HCT116 (cell line): ENCODE measurements around the gene BIK. TPM values are rescaled to one million over a fixed set of nuclear protein-coding genes. Genes with fewer than 3 reads are reported as not detected.

Experiments used
- ATAC-seq: fragments of 200-7000 bp; cut with Tn5 transposase; 2 replicates; pipeline ENCODE4 v1.9.1; 2020; ENCODE audit warnings: mild to moderate bottlenecking, moderate library complexity
- BruUV-seq: library from RNA; stranded (reverse); fragments of 400-500 nt; replicated peaks from 2 replicates; lab custom pipeline; 2021; lab: Mats Ljungman, UMichigan
- CTCF ChIA-PET: fragments of 300-600 bp; sonication (Branson Sonifier 250); formaldehyde crosslinking; loops from one replicate; lab custom pipeline; 2021; ENCODE audit warnings: antibody characterized with exemption; lab: Charles Lee
- POLR2A ChIA-PET: fragments of 300-600, 350-600 bp; sonication (Branson Sonifier 250); formaldehyde crosslinking; loops from one replicate; lab custom pipeline; 2021; ENCODE audit warnings: antibody characterized with exemption; lab: Charles Lee
- RAD21 ChIA-PET, 2 experiments: fragments of 300-600 bp; sonication (Branson Sonifier 250); formaldehyde crosslinking; loops; one replicate each; lab custom pipeline; 2023; ENCODE audit warnings: low total read pairs in 2 of 2; ENCODE audit not compliant: uncharacterized antibody in 2 of 2, unreplicated experiment in 2 of 2, low non-redundant PET in 1 of 2; lab: Charles Lee
- DNase-seq: peaks from one replicate; pipeline ENCODE4 v3.0.0-alpha.2; 2010; ENCODE audit warnings: low read depth, low spot score
- H2AFZ ChIP-seq: fragments of 200-600 bp; shearing (Covaris generic), sonication (generic); 2 replicates; pipeline ENCODE4 v1.6.1; 2017; ENCODE audit warnings: low read depth, mixed run types, mixed read lengths, antibody characterized with exemption, low read length; ENCODE audit not compliant: poor library complexity, severe bottlenecking
- H3K27ac ChIP-seq: 2 replicates; pipeline ENCODE4 v1.5.1; 2012; ENCODE audit warnings: low read depth, low read length
- H3K27me3 ChIP-seq: fragments of 200-600 bp; sonication (generic); 2 replicates; pipeline ENCODE4 v1.6.1; 2016; ENCODE audit warnings: mixed run types, low read length, mixed read lengths; ENCODE audit not compliant: insufficient read depth
- H3K36me3 ChIP-seq, 2 experiments: fragments of 200-500 bp in 1 of 2; fragments of 200-600 bp in 1 of 2; sonication (Bioruptor generic) in 1 of 2; sonication (generic) in 1 of 2; 2 replicates each; pipeline versions ENCODE4 v1.5.1 to v1.6.1; 2014 to 2016; ENCODE audit warnings: low read length in 2 of 2, inconsistent platforms in 1 of 2, mixed read lengths in 1 of 2, mixed run types in 1 of 2; ENCODE audit not compliant: insufficient read depth in 2 of 2, control insufficient read depth in 1 of 2
- H3K4me1 ChIP-seq, 2 experiments: fragments of 200-600 bp in 1 of 2; sonication (generic) in 1 of 2; 2 replicates each; pipeline versions ENCODE4 v1.5.1 to v1.6.1; 2012 to 2017; ENCODE audit warnings: low read length in 2 of 2, inconsistent platforms in 1 of 2, mild to moderate bottlenecking in 1 of 2, mixed read lengths in 1 of 2, mixed run types in 1 of 2, moderate library complexity in 1 of 2; ENCODE audit not compliant: insufficient read depth in 2 of 2, control insufficient read depth in 1 of 2
- H3K4me2 ChIP-seq: fragments of 200-600 bp; sonication (generic); 2 replicates; pipeline ENCODE4 v1.6.1; 2017; ENCODE audit warnings: mixed run types, low read length, mixed read lengths
- H3K4me3 ChIP-seq, 2 experiments: fragments of 200-600 bp in 1 of 2; sonication (generic) in 1 of 2; replicated peaks in 1 of 2; 2 replicates each; pipeline ENCODE4 v1.5.1; 2011 to 2016; ENCODE audit warnings: low read length in 2 of 2, control low read depth in 1 of 2, low read depth in 1 of 2, mild to moderate bottlenecking in 1 of 2, mixed read lengths in 1 of 2, mixed run types in 1 of 2
- H3K79me2 ChIP-seq: fragments of 200-600 bp; sonication (generic); 2 replicates; pipeline ENCODE4 v1.6.1; 2017; ENCODE audit warnings: mild to moderate bottlenecking, mixed run types, low read length, moderate library complexity, mixed read lengths; ENCODE audit not compliant: insufficient read depth
- H3K9ac ChIP-seq: fragments of 200-600 bp; sonication (generic); 2 replicates; pipeline ENCODE4 v1.6.1; 2016; ENCODE audit warnings: low read length, mixed read lengths
- H3K9me2 ChIP-seq: fragments of 200-600 bp; sonication (generic), shearing (Covaris generic); 2 replicates; pipeline ENCODE4 v1.6.1; 2017; ENCODE audit warnings: mixed run types, mild to moderate bottlenecking, moderate library complexity; ENCODE audit not compliant: insufficient read depth
- H3K9me3 ChIP-seq, 2 experiments: fragments of 200-500 bp in 1 of 2; fragments of 200-600 bp in 1 of 2; sonication (Bioruptor generic) in 1 of 2; sonication (generic) in 1 of 2; 2 replicates each; pipeline ENCODE4 v1.6.1; 2014 to 2017; ENCODE audit warnings: low read length in 2 of 2, mixed read lengths in 2 of 2, inconsistent platforms in 1 of 2, low read depth in 1 of 2, mild to moderate bottlenecking in 1 of 2, mixed run types in 1 of 2, moderate library complexity in 1 of 2; ENCODE audit not compliant: control insufficient read depth in 1 of 2, insufficient read depth in 1 of 2
- H4K20me1 ChIP-seq: fragments of 200-600 bp; sonication (generic), shearing (Covaris generic); 2 replicates; pipeline ENCODE4 v1.6.1; 2017; ENCODE audit warnings: mixed run types, mild to moderate bottlenecking, moderate library complexity; ENCODE audit not compliant: insufficient read depth
- ATF3 ChIP-seq: IDR thresholded peaks from 2 replicates; pipeline ENCODE4 v1.6.1; 2012
- CTCF ChIP-seq, 3 experiments: fragments of 200-600 bp in 1 of 3; sonication (generic) in 1 of 3; IDR thresholded peaks in 2 of 3; conservative IDR thresholded peaks in 1 of 3; 2 replicates each; pipeline ENCODE4 v1.5.1; 2012 to 2017; ENCODE audit warnings: low read depth in 2 of 3, low read length in 2 of 3, antibody characterized with exemption in 1 of 3, borderline replicate concordance in 1 of 3, control low read depth in 1 of 3, mild to moderate bottlenecking in 1 of 3, mixed read lengths in 1 of 3, mixed run types in 1 of 3, moderate library complexity in 1 of 3; ENCODE audit not compliant: insufficient read depth in 1 of 3
- EGR1 ChIP-seq: IDR thresholded peaks from 2 replicates; pipeline ENCODE4 v1.6.1; 2012; ENCODE audit warnings: low read depth
- ELF1 ChIP-seq: IDR thresholded peaks from 2 replicates; pipeline ENCODE4 v1.6.1; 2012; ENCODE audit warnings: low read depth, borderline replicate concordance
- JUND ChIP-seq: IDR thresholded peaks from 2 replicates; pipeline ENCODE4 v1.6.1; 2012
- POLR2AphosphoS5 ChIP-seq: IDR thresholded peaks from 2 replicates; pipeline ENCODE4 v1.6.1; 2011; ENCODE audit warnings: mild to moderate bottlenecking, low read depth, low read length, moderate library complexity
- SP1 ChIP-seq: IDR thresholded peaks from 2 replicates; pipeline ENCODE4 v1.6.1; 2012; ENCODE audit warnings: low read depth
- YY1 ChIP-seq: IDR thresholded peaks from 2 replicates; pipeline ENCODE4 v1.6.1; 2011; ENCODE audit warnings: low read length, low read depth, moderate library complexity, mild to moderate bottlenecking; ENCODE audit not compliant: insufficient replicate concordance; ENCODE audit errors: extremely low read depth
- ZBTB33 ChIP-seq: IDR thresholded peaks from 2 replicates; pipeline ENCODE4 v1.6.1; 2011; ENCODE audit warnings: mild to moderate bottlenecking, low read length, moderate library complexity; ENCODE audit not compliant: insufficient replicate concordance; ENCODE audit errors: extremely low read depth
- ZFX ChIP-seq: fragments of 450-650 bp; IDR thresholded peaks from 2 replicates; pipeline ENCODE4 v1.6.1; 2017
- intact Hi-C: fragments of 100-400 bp; cut with micrococcal nuclease; formaldehyde crosslinking; loops from 2 replicates; pipeline ENCODE4 v1.10.0; 2022
- total RNA-seq: library from RNA; stranded (reverse); gene quantifications from one replicate; pipeline ENCODE4 v1.2.1, GENCODE V29; 2021; ENCODE audit not compliant: unreplicated experiment

BIK gene
- total RNA-seq, 1 experiment from 2014 or later, result 31.0 TPM

GRCh38 chr22:43106302-43106701 is 4.2 kb upstream of the BIK start:
- Histone ChIP-seq H3K9me3 (no peaks in the 10 kb centered on the region), H3K9ac (no peak overlapping the region), H3K27me3 (no peaks in the 10 kb centered on the region), H3K27ac (no peak overlapping the region), H2AFZ (no peak overlapping the region), H3K36me3 (no peaks in the 10 kb centered on the region), H3K9me2 (no peaks in the 10 kb centered on the region), H3K4me3 (no peak overlapping the region), H3K4me1 (peaks cover 19 to 29% of the 10 kb centered on the region in 2 experiments), H3K4me2 (no peak overlapping the region), H3K79me2 (peaks cover under 1% of the 10 kb centered on the region; the same call in 1 of the 2 replicates), H4K20me1 (no peaks in the 10 kb centered on the region)
- ChIA-PET CTCF (no interaction called here), POLR2A (no interaction called here), RAD21 (interaction anchor here in 1 of 2 experiments (1.1 kb wide), 1 partner anchor 45 kb away, joined by 3 read pairs; the partner anchor contains the start of gene TSPO)
- DNase-seq (no peak), ATAC-seq (no peak)
- TF ChIP-seq ELF1 (no peak), YY1 (no peak), JUND (no peak), CTCF (IDR thresholded peaks at IDR 0.05 in 2 of 3, conservative IDR thresholded peaks at IDR 0.05 in 1 of 3; ENCODE audit: borderline replicate concordance in 1 of 3, insufficient read depth in 1 of 3, low read depth in 2 of 3, low read length in 2 of 3) (no peak), ATF3 (no peak), POLR2AphosphoS5 (no peak), EGR1 (no peak), SP1 (no peak), ZFX (no peak), ZBTB33 (no peak)
- intact Hi-C loops, result no loop called here
- BruUV-seq, result no TSS peak
